Measurements from ENCODE around the gene PXDN. TPM values are rescaled to one million over a fixed set of nuclear protein-coding genes. Genes with fewer than 3 reads are reported as not detected.

PXDN gene
- total RNA-seq, 2 experiments from 2014 or later = 2.0 to 3.1 TPM

DNA sequence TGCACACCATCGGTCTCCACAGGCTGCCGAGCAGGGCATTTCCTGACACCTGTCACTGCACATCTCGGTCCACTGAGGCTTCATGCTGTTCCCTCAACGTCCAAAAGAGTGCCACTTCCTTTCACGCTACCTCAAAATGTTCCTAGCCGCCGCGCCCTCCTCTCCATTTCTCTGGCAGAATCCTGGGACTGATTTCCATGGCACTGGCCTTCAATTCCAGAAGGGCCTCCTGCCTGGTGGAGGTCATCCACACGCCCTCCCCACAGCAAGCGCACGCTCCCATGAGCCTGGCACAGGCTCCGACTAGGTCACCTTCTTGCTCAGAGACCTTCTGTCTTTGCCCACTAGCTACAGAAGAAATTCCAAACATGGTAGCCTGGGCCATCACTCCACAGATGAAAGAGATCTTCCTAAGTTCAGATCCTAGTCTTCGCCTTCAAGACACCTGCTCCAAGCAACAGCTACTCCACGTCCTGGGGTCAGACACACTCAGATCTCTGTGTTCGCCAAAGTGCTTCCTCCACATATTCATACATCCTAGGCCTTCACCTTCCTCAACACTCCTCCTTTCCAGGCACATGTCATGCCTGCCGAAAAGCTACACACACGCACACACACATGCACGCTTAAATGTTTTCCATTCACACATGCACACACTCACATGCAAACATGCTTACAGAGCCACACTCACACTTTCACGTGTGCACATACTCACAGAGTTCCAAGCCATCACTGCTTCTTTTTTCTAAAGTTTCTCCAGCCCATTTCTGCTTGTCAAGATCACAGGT, 94.0 kb downstream of the PXDN start:
- Mint-ChIP-seq H3K27me3 (no peaks in the 10 kb centered on the region), H3K9me3 (ENCODE audit: low read depth) (no peaks in the 10 kb centered on the region), H3K36me3 (no peaks in the 10 kb centered on the region), H3K27ac (no peak overlapping the region), H3K4me1 (no peaks in the 10 kb centered on the region), H3K4me3 (no peak overlapping the region)
- CTCF ChIA-PET = no interaction called here
- no peak for DNase-seq
- no peak for ATAC-seq

GRCh38 chr2:1649103-1650084, 94.9 kb downstream of the PXDN start:
- CTCF ChIA-PET = no interaction called here

DNA sequence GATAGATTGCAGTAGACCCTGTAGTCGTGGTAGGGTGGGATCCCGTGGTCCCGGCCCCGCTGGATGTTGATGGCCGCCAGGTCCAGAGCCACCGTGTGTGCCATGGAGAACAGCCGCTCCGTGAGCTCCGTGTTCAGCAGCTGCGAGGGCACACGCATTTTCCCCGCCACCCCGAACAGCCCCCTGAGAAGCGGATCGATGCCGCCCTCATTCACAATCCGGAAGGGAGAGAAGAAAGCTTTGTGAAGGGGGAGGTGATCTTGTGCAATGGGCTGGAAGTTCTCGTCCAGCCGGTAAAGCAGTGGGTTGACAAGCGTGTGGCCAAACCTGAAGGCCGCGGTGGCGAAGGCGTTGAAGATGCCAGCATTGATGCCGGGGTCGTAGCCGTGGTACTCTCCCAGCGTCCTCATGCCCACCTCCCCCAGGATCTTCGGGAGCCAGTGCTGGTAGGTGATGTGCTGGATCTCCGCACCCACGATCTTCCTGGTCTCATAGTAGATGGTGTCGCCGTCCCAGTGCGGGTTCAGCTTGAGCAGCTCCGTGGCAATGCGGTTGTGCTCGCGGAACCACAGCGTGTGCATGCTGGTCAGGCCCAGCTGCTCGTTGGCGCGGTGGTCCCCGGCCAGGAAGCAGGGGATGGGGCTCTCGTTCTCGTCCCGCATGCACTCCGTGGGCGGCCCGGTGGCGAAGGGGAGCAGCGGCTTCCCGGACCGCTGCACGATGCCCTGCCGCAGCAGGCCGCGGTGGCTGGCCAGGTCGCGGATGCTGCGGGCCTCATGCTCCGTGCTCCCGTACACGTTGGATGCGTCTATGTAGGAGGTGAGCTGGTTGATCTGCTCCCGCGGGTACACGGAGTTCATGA, 95.8 kb downstream of the PXDN start:
- ATAC-seq = no peak
- Mint-ChIP-seq H3K27ac (no peak overlapping the region), H3K4me3 (no peak overlapping the region), H3K9me3 (ENCODE audit: low read depth) (no peaks in the 10 kb centered on the region), H3K36me3 (no peaks in the 10 kb centered on the region), H3K4me1 (no peaks in the 10 kb centered on the region), H3K27me3 (no peaks in the 10 kb centered on the region)
- CTCF ChIA-PET = no interaction called here
- DNase-seq = no peak

More at GRCh38 chr2:1649103-1650084, 94.9 kb downstream of the PXDN start:
- Mint-ChIP-seq H3K4me1 (no peaks in the 10 kb centered on the region), H3K27ac (no peak overlapping the region), H3K4me3 (no peak overlapping the region), H3K27me3 (no peaks in the 10 kb centered on the region), H3K36me3 (no peaks in the 10 kb centered on the region), H3K9me3 (ENCODE audit: low read depth) (no peaks in the 10 kb centered on the region)
- no peak for ATAC-seq
- DNase-seq = no peak

DNA sequence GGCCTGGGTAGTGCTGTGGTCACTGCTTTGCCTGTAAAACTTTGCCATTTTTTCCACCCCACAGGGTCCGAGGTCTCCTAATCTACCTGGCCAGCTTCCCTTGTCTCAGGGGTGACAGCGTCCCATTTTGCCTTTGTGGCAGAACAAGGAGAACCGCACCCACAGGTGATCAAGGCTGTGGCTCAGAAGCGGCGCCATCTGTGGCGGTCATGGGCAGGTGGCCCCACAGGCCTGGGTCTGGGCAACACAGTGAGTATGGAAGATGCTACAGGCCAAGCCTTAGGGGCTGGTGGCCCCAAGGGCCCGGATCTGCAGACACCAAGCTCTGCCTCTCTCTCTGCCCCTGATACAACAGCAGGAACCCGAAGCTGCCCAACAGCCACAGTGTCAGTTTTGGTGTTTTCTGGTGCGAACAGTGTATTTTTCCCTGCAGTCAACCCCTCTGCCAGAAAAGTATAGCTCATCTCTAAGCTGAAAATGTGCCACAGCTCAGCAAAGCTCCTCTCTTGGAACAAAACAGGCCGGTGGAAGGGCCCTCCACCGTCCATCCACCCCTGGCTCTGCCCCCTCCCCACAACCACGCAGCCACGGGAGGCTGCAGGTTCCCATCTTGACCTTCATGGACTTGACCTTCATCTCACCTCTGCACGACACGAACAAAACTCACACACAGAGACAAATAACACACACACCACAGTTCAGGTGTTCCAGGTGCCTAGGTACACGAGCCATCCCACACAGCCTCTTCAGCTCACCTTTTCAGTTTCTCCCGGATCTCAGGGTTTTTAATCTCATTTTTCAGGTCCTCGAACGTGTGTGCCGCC, 96.7 kb downstream of the PXDN start:
- CTCF ChIA-PET = no interaction called here

DNA sequence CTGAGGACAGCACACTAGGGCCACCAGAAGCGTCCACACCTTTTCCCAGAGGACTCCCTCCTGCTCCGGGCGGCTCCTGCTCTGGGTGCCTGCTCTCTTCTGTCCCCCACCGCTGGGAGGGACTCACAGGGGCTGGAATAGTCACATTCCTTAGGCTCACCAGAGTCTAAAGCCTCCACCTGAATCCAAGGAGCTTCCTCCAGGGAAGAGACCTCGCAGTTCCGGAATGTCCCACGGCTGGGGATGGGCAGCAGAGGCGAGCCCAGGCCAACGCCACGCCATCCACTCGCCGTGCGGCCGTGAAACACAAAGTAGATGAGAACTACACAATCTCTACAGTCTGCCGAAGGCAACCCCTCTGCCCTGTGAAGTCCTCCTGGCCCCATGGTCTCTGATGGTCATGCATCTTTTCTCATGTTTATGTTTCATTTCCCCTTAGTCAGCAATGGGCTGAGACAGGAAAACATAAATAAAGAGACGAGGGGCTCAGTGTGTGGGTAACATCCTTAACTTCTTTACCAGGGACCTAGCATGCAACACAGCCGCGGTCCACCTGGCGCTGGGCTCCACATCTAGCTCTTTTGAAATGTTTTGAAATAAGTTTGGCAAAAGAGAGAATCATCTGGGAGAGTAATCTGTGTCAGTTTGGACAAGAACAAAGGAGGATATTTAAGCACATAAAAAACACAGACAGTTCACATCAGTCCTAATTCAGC, 98.4 kb downstream of the PXDN start:
- H3K4me1 Mint-ChIP-seq = no peaks in the 10 kb centered on the region
- DNase-seq (no peak), ATAC-seq (no peak)
- CTCF ChIA-PET = no interaction called here
- no peaks in the 10 kb centered on the region for H3K9me3 Mint-ChIP-seq (ENCODE audit: low read depth)
- H3K27me3 Mint-ChIP-seq = no peaks in the 10 kb centered on the region
- H3K27ac Mint-ChIP-seq = no peak overlapping the region
- no peak overlapping the region for H3K4me3 Mint-ChIP-seq
- no peaks in the 10 kb centered on the region for H3K36me3 Mint-ChIP-seq

More for the DNA sequence above, 96.7 kb downstream of the PXDN start:
- Mint-ChIP-seq H3K4me3 (no peak overlapping the region), H3K9me3 (ENCODE audit: low read depth) (no peaks in the 10 kb centered on the region), H3K36me3 (no peaks in the 10 kb centered on the region), H3K4me1 (no peaks in the 10 kb centered on the region), H3K27ac (no peak overlapping the region), H3K27me3 (no peaks in the 10 kb centered on the region)
- DNase-seq (no peak), ATAC-seq (no peak)

DNA sequence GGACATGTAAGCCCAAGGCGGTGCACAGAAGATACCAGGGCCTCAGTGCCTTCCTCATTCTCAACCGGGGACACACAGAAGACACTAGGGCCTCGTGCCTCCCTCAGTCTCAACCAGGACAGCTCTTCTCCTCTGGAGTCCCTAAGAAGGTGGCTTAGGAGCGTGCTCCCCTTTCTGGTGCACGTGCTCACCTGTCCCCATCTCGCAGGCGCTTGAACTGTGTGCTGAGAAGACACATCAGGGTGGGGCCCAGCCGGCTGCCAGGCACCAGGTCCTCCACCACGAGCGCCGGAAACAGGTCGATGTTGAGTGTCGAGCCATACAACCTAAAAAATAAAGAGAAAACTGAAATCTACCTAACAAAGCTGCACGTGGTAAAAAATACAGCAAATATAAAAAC, 99.9 kb downstream of the PXDN start:
- Mint-ChIP-seq H3K9me3 (ENCODE audit: low read depth) (no peaks in the 10 kb centered on the region), H3K36me3 (no peaks in the 10 kb centered on the region), H3K4me1 (no peaks in the 10 kb centered on the region), H3K27ac (no peak overlapping the region), H3K4me3 (no peak overlapping the region), H3K27me3 (no peaks in the 10 kb centered on the region)
- ATAC-seq = no peak
- CTCF ChIA-PET = no interaction called here
- no peak for DNase-seq

DNA sequence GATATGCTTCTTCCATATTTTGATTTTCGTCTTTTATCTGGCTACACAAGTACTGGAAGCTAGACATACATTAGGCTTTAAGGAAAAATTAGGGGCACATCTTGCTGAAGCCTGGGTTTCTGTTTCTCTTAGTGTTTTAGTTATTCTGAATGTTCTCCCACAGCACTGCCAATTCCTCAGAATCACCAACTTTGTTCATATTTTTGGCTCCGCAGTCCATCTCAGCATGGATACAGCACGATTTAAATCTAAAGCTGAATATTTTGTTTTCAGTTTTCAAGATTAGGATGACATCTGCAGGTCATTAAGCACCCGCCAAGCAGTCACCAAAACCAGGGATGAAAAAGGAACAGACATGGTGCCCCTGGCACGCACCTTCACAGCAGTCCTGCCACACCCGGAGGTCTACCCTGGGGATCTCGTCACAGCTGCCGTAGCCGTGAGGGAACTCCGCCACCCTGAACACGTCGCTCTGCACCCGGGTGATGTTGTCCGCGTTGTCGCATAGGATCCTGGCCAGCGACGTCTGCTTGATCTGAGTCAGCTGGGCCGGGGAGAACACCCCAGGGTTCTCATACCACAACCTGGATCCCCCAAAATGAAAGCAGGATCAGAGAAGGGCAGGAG, 101.2 kb downstream of the PXDN start:
- CTCF ChIA-PET = no interaction called here
- Mint-ChIP-seq H3K36me3 (no peaks in the 10 kb centered on the region), H3K9me3 (ENCODE audit: low read depth) (no peaks in the 10 kb centered on the region), H3K4me3 (no peak overlapping the region), H3K4me1 (no peaks in the 10 kb centered on the region), H3K27ac (no peak overlapping the region), H3K27me3 (no peaks in the 10 kb centered on the region)
- DNase-seq (no peak), ATAC-seq (no peak)

GRCh38 chr2:1642066-1642861, 102.1 kb downstream of the PXDN start:
- no peak for DNase-seq
- Mint-ChIP-seq H3K27ac (no peak overlapping the region), H3K36me3 (no peaks in the 10 kb centered on the region), H3K4me3 (no peak overlapping the region), H3K27me3 (no peaks in the 10 kb centered on the region), H3K9me3 (ENCODE audit: low read depth) (no peaks in the 10 kb centered on the region), H3K4me1 (no peaks in the 10 kb centered on the region)
- no peak for ATAC-seq
- CTCF ChIA-PET = no interaction called here

GRCh38 chr2:1641523-1641922, 102.8 kb downstream of the PXDN start:
- no peak overlapping the region for H3K4me3 Mint-ChIP-seq
- H3K9me3 Mint-ChIP-seq (ENCODE audit: low read depth) = no peaks in the 10 kb centered on the region
- no peaks in the 10 kb centered on the region for H3K36me3 Mint-ChIP-seq
- DNase-seq = no peak
- no peak for ATAC-seq
- no peaks in the 10 kb centered on the region for H3K27me3 Mint-ChIP-seq
- CTCF ChIA-PET = no interaction called here
- no peak overlapping the region for H3K27ac Mint-ChIP-seq
- no peaks in the 10 kb centered on the region for H3K4me1 Mint-ChIP-seq

DNA sequence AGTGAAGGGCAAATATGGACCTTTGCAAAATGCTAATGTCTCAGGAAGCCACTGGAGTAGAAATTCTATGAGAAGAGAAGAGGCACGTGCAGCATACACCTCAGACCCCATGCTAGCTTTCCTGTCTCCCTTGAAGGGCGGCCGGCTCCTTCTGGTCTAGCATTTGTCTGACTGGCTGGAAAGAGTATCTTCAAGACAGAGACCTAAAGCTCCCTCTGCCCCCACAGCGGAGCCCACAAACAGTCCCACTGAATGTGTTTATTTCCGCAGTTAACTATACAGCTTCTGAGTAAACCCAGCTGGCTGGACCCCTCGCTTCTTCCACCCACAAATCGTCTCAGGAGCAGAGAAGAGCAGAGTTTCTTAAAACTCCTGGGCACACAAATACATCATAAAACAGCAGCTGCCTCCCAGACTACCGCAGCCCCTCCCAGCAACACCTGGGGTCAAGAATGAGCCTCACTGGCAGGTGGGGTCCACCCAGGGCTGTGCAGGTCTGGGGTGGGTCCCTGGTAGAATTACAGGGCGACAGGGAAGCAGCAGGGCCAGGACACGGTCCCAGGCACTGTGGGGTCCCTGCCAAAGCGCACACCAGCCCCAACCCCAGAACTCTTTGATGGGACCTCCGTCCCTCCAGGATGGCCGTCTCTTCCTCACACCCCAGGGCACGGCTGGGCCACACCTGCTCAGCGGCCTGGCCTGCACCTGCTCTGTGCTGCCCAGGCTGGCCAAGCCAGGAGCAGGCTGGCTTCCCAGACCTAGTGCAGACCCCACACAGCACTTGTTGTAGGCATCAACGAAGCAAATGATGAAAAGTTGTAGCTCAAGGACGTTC, 103.8 kb downstream of the PXDN start:
- Mint-ChIP-seq H3K27me3 (no peaks in the 10 kb centered on the region), H3K36me3 (no peaks in the 10 kb centered on the region), H3K9me3 (ENCODE audit: low read depth) (no peaks in the 10 kb centered on the region), H3K4me1 (no peaks in the 10 kb centered on the region), H3K4me3 (no peak overlapping the region), H3K27ac (no peak overlapping the region)
- CTCF ChIA-PET = no interaction called here
- DNase-seq (no peak), ATAC-seq (no peak)
